Sigmoid colon (tissue), 3 donors: ENCODE results near the gene USP30.

Experiments
- CTCF ChIP-seq, 4 experiments: fragments of 450-650 bp in 3 of 4; fragments of 200-600 bp in 1 of 4; IDR thresholded peaks; one replicate each; pipeline ENCODE4 v1.5.1; 2016 to 2019; ENCODE audit warnings: antibody characterized with exemption in 4 of 4, mild to moderate bottlenecking in 3 of 4, moderate library complexity in 2 of 4
- POLR2A ChIP-seq, 2 donors: fragments of 450-650 bp; IDR thresholded peaks; one replicate each; pipeline ENCODE4 v1.6.1; 2016; ENCODE audit warnings: antibody characterized with exemption in 2 of 2, mild to moderate bottlenecking in 2 of 2, moderate library complexity in 2 of 2

- TF ChIP-seq CTCF (IDR thresholded peaks at IDR 0.05) (no peak), POLR2A (IDR thresholded peaks at IDR 0.05) (no peak)
Observed at GRCh38 chr12:109126784-109127183, 74.4 kb downstream of the USP30 start.
